DMS79 (cell line): ENCODE results near the gene HS3ST6.
"Not testable (repeated sequence)": the region's sequence is repeated elsewhere in the genome, so short reads cannot be mapped to it uniquely, and the experiment has no call there.

Source experiments
- DNase-seq: peaks from one replicate; lab custom pipeline; 2025; lab: John Stamatoyannopoulos, UW

The HS3ST6 gene

GRCh38 chr16:1918351-1919326 is at the start of gene HS3ST6:
Gene HS3ST6 (minus strand): TSS chr16:1918415. CDS start chr16:1918323, 92 bp downstream.
- no peak for DNase-seq

GRCh38 chr16:1966460-1966859 is 48.2 kb upstream of the HS3ST6 start, which contains the start of gene RNF151:
Gene RNF151 (plus strand): TSS chr16:1966856. CDS start chr16:1966882, 26 bp downstream.
- DNase-seq = no peak

- no peak for DNase-seq
These were observed 47.3 kb upstream of the HS3ST6 start for GRCh38 chr16:1965396-1966001.

GRCh38 chr16:1964506-1965395 is 46.5 kb upstream of the HS3ST6 start, which contains the start of gene RPS2:
Gene RPS2 (minus strand): TSS chr16:1964826. CDS start chr16:1964625, 201 bp downstream.
- peak; percentile 92 for DNase-seq

- DNase-seq = no peak
These were observed 45.7 kb upstream of the HS3ST6 start for GRCh38 chr16:1963806-1964505.

GRCh38 chr16:1962161-1963153 is 44.2 kb upstream of the HS3ST6 start:
- not testable (repeated sequence) for DNase-seq

- DNase-seq = no peak
These were observed 43.4 kb upstream of the HS3ST6 start for GRCh38 chr16:1961651-1962067.

GRCh38 chr16:1960665-1961630 is 42.7 kb upstream of the HS3ST6 start:
- DNase-seq = no peak

GRCh38 chr16:1959269-1960039 is 41.2 kb upstream of the HS3ST6 start, which contains the start of gene NDUFB10:
Gene NDUFB10 (plus strand): TSS chr16:1959538. CDS start chr16:1959625, 87 bp downstream.
- DNase-seq = peak; percentile 33

- DNase-seq = no peak
These were observed 40.6 kb upstream of the HS3ST6 start for GRCh38 chr16:1958715-1959268.

GRCh38 chr16:1958143-1958491 is 39.9 kb upstream of the HS3ST6 start:
- not testable (repeated sequence) for DNase-seq

GRCh38 chr16:1957434-1958142 is 39.4 kb upstream of the HS3ST6 start:
- DNase-seq = not testable (repeated sequence)

GRCh38 chr16:1953734-1954133 is 35.5 kb upstream of the HS3ST6 start:
- no peak for DNase-seq

- DNase-seq = no peak
These were observed 32.3 kb upstream of the HS3ST6 start for GRCh38 chr16:1950559-1950958.

- no peak for DNase-seq
These were observed 31.8 kb upstream of the HS3ST6 start for GRCh38 chr16:1950047-1950446.

- DNase-seq = no peak
These were observed 31.3 kb upstream of the HS3ST6 start for GRCh38 chr16:1949507-1949906.

GRCh38 chr16:1947369-1947670 is 29.1 kb upstream of the HS3ST6 start:
- no peak for DNase-seq
